A673 (cell line): ENCODE measurements around the gene RAB21. TPM values are rescaled to one million over a fixed set of nuclear protein-coding genes. Genes with fewer than 3 reads are reported as not detected.

ENCODE experiments used
- BruUV-seq: library from RNA; stranded (reverse); fragments of 400-500 nt; replicated peaks from 2 replicates; lab custom pipeline; 2021; lab: Mats Ljungman, UMichigan
- CTCF ChIA-PET: fragments of 300-600 bp; sonication (Branson Sonifier 250); formaldehyde crosslinking; loops from one replicate; lab custom pipeline; 2022; ENCODE audit warnings: antibody characterized with exemption; lab: Charles Lee
- POLR2A ChIA-PET: fragments of 300-600 bp; sonication (Branson Sonifier 250); formaldehyde crosslinking; loops from one replicate; lab custom pipeline; 2022; ENCODE audit warnings: antibody characterized with exemption; ENCODE audit not compliant: low non-redundant PET; lab: Charles Lee
- DNase-seq: peaks from one replicate; pipeline ENCODE4 v3.0.0-alpha.2; 2015; ENCODE audit warnings: low spot score
- H3K27ac ChIP-seq: fragments of 200-600 bp; sonication (generic); 2 replicates; pipeline ENCODE4 v1.5.1; 2016; ENCODE audit warnings: mixed run types, low read depth, mild to moderate bottlenecking, mixed read lengths, antibody characterized with exemption, low read length; ENCODE audit not compliant: poor library complexity, severe bottlenecking
- H3K27me3 ChIP-seq: fragments of 200-600 bp; sonication (generic); replicated peaks from 2 replicates; pipeline ENCODE4 v1.6.1; 2017; ENCODE audit warnings: mixed run types, low read depth, mild to moderate bottlenecking, mixed read lengths, antibody characterized with exemption, low read length; ENCODE audit not compliant: insufficient read depth, poor library complexity
- H3K36me3 ChIP-seq: fragments of 200-600 bp; sonication (generic); 2 replicates; pipeline ENCODE4 v1.6.1; 2016; ENCODE audit warnings: mixed run types, mild to moderate bottlenecking, mixed read lengths, antibody characterized with exemption, low read length; ENCODE audit not compliant: insufficient read depth, poor library complexity, severe bottlenecking
- H3K4me1 ChIP-seq: fragments of 200-600 bp; sonication (generic); 2 replicates; pipeline ENCODE4 v1.6.1; 2017; ENCODE audit warnings: mixed run types, mild to moderate bottlenecking, mixed read lengths, antibody characterized with exemption, low read length; ENCODE audit not compliant: insufficient read depth, poor library complexity, severe bottlenecking
- H3K4me3 ChIP-seq: fragments of 200-600 bp; sonication (generic); 2 replicates; pipeline ENCODE4 v1.5.1; 2016; ENCODE audit warnings: low read depth, mixed run types, mild to moderate bottlenecking, mixed read lengths, low read length; ENCODE audit not compliant: poor library complexity, severe bottlenecking
- H3K9me3 ChIP-seq: fragments of 200-600 bp; sonication (generic); 2 replicates; pipeline ENCODE4 v1.6.1; 2016; ENCODE audit warnings: mixed run types, low read depth, mild to moderate bottlenecking, mixed read lengths, antibody characterized with exemption, low read length; ENCODE audit not compliant: poor library complexity, severe bottlenecking
- EZH2 ChIP-seq: fragments of 200-600 bp; sonication (generic); IDR thresholded peaks from 2 replicates; pipeline ENCODE4 v1.6.1; 2017; ENCODE audit warnings: borderline replicate concordance, low read depth, mild to moderate bottlenecking, mixed read lengths, antibody characterized with exemption, low read length; ENCODE audit not compliant: poor library complexity, severe bottlenecking
- intact Hi-C: fragments of 100-400 bp; cut with micrococcal nuclease; formaldehyde crosslinking; loops from one replicate; pipeline ENCODE4 v1.10.0; 2022; ENCODE audit not compliant: unreplicated experiment
- total RNA-seq: library from RNA; stranded (reverse); gene quantifications from 2 replicates; pipeline ENCODE4 v1.2.3, GENCODE V29; 2021
- TF ChIP-seq, protein P1 (sequence below): fragments of 300-800, 200-600 bp; sonication (generic); conservative IDR thresholded peaks from 2 replicates; pipeline ENCODE4 v1.5.1; 2017; ENCODE audit warnings: low read depth, mild to moderate bottlenecking, antibody characterized with exemption, low read length, moderate library complexity, mixed read lengths

The RAB21 gene
- total RNA-seq, 1 experiment from 2014 or later: 109 TPM

DNA sequence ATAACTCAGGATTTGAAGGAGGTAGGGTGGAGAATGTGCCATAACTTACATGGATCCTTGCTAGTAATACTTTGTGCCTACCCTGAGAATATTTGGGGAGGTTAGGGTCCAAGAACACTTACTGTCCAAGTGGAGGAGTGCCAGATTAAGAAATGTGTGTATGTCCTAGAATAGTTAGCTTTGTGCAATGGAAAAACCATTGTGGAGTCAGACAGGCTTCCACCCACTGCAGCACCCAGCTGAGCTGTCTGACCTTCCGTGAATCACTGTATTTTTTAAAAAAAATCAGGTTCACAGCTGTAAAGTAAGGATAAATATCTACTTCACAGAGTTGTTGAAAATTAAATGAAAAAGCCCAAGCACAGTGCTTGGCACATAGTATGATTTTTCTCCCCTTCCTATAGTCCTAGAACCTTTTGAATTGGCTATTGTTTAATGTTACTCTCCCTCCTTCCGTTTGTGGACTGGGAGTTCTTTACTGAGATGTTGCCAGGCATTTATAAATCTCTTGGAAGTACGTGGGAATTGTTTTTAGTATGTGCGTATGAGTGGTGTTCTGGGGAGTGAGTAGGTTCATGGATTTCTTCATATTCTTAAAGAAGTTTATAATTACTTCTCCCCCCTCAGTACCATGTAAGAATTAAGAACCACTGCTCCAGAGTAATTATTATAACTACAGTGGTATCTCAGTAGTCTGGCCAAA, 9.2 kb downstream of the RAB21 start:
- H3K27me3 ChIP-seq: no peaks in the 10 kb centered on the region
- DNase-seq: no peak
- intact Hi-C loops: no loop called here
- POLR2A ChIA-PET: no interaction called here
- H3K27ac ChIP-seq: no peak overlapping the region
- no peaks in the 10 kb centered on the region for H3K4me1 ChIP-seq
- TF ChIP-seq, protein P1, sequence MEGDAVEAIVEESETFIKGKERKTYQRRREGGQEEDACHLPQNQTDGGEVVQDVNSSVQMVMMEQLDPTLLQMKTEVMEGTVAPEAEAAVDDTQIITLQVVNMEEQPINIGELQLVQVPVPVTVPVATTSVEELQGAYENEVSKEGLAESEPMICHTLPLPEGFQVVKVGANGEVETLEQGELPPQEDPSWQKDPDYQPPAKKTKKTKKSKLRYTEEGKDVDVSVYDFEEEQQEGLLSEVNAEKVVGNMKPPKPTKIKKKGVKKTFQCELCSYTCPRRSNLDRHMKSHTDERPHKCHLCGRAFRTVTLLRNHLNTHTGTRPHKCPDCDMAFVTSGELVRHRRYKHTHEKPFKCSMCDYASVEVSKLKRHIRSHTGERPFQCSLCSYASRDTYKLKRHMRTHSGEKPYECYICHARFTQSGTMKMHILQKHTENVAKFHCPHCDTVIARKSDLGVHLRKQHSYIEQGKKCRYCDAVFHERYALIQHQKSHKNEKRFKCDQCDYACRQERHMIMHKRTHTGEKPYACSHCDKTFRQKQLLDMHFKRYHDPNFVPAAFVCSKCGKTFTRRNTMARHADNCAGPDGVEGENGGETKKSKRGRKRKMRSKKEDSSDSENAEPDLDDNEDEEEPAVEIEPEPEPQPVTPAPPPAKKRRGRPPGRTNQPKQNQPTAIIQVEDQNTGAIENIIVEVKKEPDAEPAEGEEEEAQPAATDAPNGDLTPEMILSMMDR: no peak
- no peak for TF ChIP-seq EZH2
- BruUV-seq: no TSS peak
- H3K9me3 ChIP-seq: peaks cover 22% of the 10 kb centered on the region
- CTCF ChIA-PET: no interaction called here
- peaks cover 22% of the 10 kb centered on the region for H3K36me3 ChIP-seq
- H3K4me3 ChIP-seq: no peak overlapping the region

DNA sequence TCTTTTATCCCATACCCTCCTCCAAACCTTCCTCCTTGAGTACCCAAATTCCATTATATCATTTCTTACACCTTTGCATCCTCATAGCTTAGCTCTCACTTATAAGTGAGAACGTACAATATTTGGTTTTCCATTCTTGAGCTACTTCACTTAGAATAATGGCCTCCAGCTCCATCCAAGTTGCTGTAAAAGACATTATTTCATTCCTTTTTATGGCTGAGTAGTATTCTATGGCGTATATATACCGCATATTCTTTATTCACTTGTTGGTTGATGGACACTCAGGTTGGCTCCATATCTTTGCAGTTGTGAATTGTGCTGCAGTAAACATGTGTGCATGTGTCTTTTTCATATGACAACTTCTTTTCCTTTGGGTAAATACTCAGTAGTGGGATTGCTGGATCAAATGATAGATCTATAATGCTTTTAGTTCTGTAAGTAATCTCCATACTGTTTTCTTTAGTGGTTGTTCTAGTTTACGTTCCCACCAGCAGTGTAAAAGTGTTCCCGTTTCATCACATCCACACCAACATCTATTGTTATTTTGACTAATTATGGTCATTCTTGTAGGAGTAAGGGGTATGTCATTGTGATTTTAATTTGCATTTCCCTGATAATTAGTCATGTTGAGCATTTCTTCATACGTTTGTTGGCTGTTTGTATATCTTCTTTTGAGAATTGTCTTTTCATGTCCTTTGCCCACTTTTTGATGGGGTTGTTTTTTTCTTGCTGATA, 10.1 kb downstream of the RAB21 start:
- Histone ChIP-seq H3K4me1 (no peaks in the 10 kb centered on the region), H3K36me3 (peaks cover 12% of the 10 kb centered on the region), H3K9me3 (peaks cover 13% of the 10 kb centered on the region), H3K4me3 (no peak overlapping the region), H3K27ac (no peak overlapping the region), H3K27me3 (no peaks in the 10 kb centered on the region)
- BruUV-seq: no TSS peak
- ChIA-PET CTCF (no interaction called here), POLR2A (no interaction called here)
- TF ChIP-seq, protein P1: no peak
- TF ChIP-seq EZH2: no peak
- DNase-seq: no peak
- intact Hi-C loops: no loop called here

DNA sequence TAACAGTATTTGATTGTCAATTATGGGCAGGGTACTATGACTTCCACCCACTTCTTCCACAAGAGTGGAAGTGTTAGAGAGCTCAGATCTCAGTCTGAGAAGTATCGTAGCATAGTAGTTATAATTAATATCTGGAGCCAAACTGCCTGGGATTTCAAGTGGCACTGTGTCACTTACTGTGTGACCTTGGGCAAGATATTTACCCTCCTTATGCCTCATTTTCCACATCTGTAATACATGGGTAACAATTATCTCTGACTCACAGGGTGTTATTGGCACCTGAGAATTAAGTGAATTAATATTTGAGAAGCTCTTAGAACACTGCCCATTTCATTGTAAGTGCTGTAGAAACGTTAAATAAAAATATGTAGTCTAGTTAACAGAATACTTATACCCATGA, 11.5 kb downstream of the RAB21 start:
- Histone ChIP-seq H3K4me3 (no peak overlapping the region), H3K27ac (no peak overlapping the region), H3K4me1 (no peaks in the 10 kb centered on the region), H3K9me3 (no peaks in the 10 kb centered on the region), H3K36me3 (peaks cover 6% of the 10 kb centered on the region), H3K27me3 (no peaks in the 10 kb centered on the region)
- ChIA-PET POLR2A (no interaction called here), CTCF (no interaction called here)
- TF ChIP-seq EZH2: no peak
- TF ChIP-seq, protein P1: no peak
- BruUV-seq: no TSS peak
- DNase-seq: no peak
- intact Hi-C loops: no loop called here
